Testis (tissue), 3 donors: ENCODE data around the gene P2RX5. TPM values are rescaled to one million over a fixed set of nuclear protein-coding genes. Genes with fewer than 3 reads are reported as not detected.
"Not testable (repeated sequence)": the region's sequence is repeated elsewhere in the genome, so short reads cannot be mapped to it uniquely, and the experiment has no call there.

Source experiments
- DNase-seq: peaks from one replicate; pipeline ENCODE4 v3.0.0-alpha.2; 2019
- H3K27ac ChIP-seq, 2 donors: fragments of 200-600 bp; sonication (generic); one replicate each; pipeline ENCODE4 v1.5.1; 2019
- H3K27me3 ChIP-seq: fragments of 200-600 bp; sonication (generic); one replicate; pipeline ENCODE4 v1.5.1; 2019
- H3K36me3 ChIP-seq: fragments of 200-600 bp; sonication (generic); one replicate; pipeline ENCODE4 v1.5.1; 2017; ENCODE audit warnings: low read depth; ENCODE audit errors: missing control alignments
- H3K4me1 ChIP-seq: fragments of 200-600 bp; sonication (generic); one replicate; pipeline ENCODE4 v1.5.1; 2019
- H3K4me3 ChIP-seq, 2 donors: fragments of 200-600 bp; sonication (generic); one replicate each; pipeline ENCODE4 v1.5.1; 2017 to 2019
- H3K9me3 ChIP-seq: fragments of 200-600 bp; sonication (generic); one replicate; pipeline ENCODE4 v1.5.1; 2017
- CTCF ChIP-seq, 3 experiments: fragments of 450-650 bp in 2 of 3; fragments of 200-600 bp in 1 of 3; sonication (generic) in 1 of 3; IDR thresholded peaks; one replicate each; pipeline ENCODE4 v1.5.1; 2016 to 2019; ENCODE audit warnings: antibody characterized with exemption in 3 of 3, mild to moderate bottlenecking in 2 of 3, moderate library complexity in 1 of 3
- POLR2A ChIP-seq: fragments of 450-650 bp; IDR thresholded peaks from one replicate; pipeline ENCODE4 v1.6.1; 2017; ENCODE audit warnings: antibody characterized with exemption, mild to moderate bottlenecking, moderate library complexity
- WGBS, 2 donors: methylation state at CpG; one replicate each; pipeline ENCODE4 v1.1.5; 2018; 5-methylcytosine and 5-hydroxymethylcytosine counted together
- intact Hi-C: fragments of 100-400 bp; cut with DNase I; formaldehyde crosslinking; loops from one replicate; pipeline ENCODE4 v1.15.1; 2023; ENCODE audit warnings: low total_unique reads
- polyA plus RNA-seq: library from polyadenylated mRNA; stranded (reverse); fragments of 350-450 nt; fragmentation: Illumina TruSeq; extraction: RNeasy Lipid Tissue Mini Kit (QIAGEN cat#74804); gene quantifications from one replicate; pipeline ENCODE4 v1.2.3, GENCODE V29; 2014; ENCODE audit warnings: low read depth, low replicate concordance; ENCODE audit not compliant: insufficient read depth
- total RNA-seq, 2 donors: library from RNA; depleted of rRNA; stranded (reverse); fragments of >200 nt; gene quantifications; one replicate each; pipeline ENCODE4 v1.2.3, GENCODE V29; 2016

P2RX5 gene
- total and polyA plus RNA-seq, 3 donors from 2014 or later: 2.0 to 3.7 (median 3.0) TPM

GRCh38 chr17:3715296-3715695 is 19.3 kb upstream of the P2RX5 start:
- intact Hi-C loops: no loop called here
- Histone ChIP-seq H3K27ac (no peak overlapping the region), H3K9me3 (no peaks in the 10 kb centered on the region), H3K4me1 (no peaks in the 10 kb centered on the region), H3K27me3 (no peaks in the 10 kb centered on the region), H3K4me3 (no peak overlapping the region), H3K36me3 (no peaks in the 10 kb centered on the region)
- 82 to 92% methylated on average over 8 of the region's 8 CpGs for WGBS, 2 donors
- no peak for TF ChIP-seq POLR2A
- TF ChIP-seq CTCF (IDR thresholded peaks at IDR 0.05): no peak
- DNase-seq: no peak

GRCh38 chr17:3712811-3713463 is 17.0 kb upstream of the P2RX5 start:
- H3K9me3 ChIP-seq: no peaks in the 10 kb centered on the region
- no peaks in the 10 kb centered on the region for H3K36me3 ChIP-seq
- H3K27me3 ChIP-seq: no peaks in the 10 kb centered on the region
- no peak for DNase-seq
- H3K27ac ChIP-seq: no peak overlapping the region
- H3K4me1 ChIP-seq: no peaks in the 10 kb centered on the region
- intact Hi-C loops: no loop called here
- 76 to 85% methylated on average over 13 of the region's 13 CpGs for WGBS, 2 donors
- H3K4me3 ChIP-seq: no peak overlapping the region
- no peak for TF ChIP-seq POLR2A
- no peak for TF ChIP-seq CTCF (IDR thresholded peaks at IDR 0.05)

DNA sequence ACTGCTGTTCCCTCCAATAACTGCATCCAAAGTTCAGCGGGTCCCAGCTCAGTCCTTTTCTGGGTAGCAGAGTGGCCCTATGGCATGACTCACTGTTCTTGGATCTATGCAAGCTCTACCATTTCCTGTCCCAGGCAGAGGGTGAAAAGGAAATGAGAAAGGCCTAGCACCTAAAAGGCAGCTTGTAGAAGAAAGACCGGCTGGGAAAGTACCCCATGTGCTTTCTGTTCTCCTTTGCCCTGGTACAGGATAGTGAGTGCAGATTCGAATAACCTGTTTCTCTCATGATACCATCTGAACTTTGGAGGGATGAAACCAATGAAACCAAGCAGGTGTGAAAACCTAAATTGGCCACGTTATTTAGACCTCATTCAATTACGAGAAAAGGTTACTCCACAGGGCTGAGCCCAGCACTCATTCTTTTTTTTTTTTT is 15.0 kb upstream of the P2RX5 start:
- H3K27me3 ChIP-seq: no peaks in the 10 kb centered on the region
- 73 to 78% methylated on average over 5 of the region's 5 CpGs for WGBS, 2 donors
- intact Hi-C loops: no loop called here
- no peak for DNase-seq
- no peak overlapping the region for H3K27ac ChIP-seq
- H3K4me3 ChIP-seq: no peak overlapping the region
- H3K36me3 ChIP-seq: no peaks in the 10 kb centered on the region
- H3K9me3 ChIP-seq: no peaks in the 10 kb centered on the region
- TF ChIP-seq CTCF (IDR thresholded peaks at IDR 0.05) (no peak), POLR2A (no peak)
- no peaks in the 10 kb centered on the region for H3K4me1 ChIP-seq

- no peak for DNase-seq
- no peaks in the 10 kb centered on the region for H3K4me1 ChIP-seq
- H3K36me3 ChIP-seq: no peaks in the 10 kb centered on the region
- no peaks in the 10 kb centered on the region for H3K9me3 ChIP-seq
- no peaks in the 10 kb centered on the region for H3K27me3 ChIP-seq
- 47 to 65% methylated on average over 3 of the region's 3 CpGs for WGBS, 2 donors
- H3K27ac ChIP-seq: no peak overlapping the region
- intact Hi-C loops: no loop called here
- H3K4me3 ChIP-seq: no peak overlapping the region
- TF ChIP-seq POLR2A (no peak), CTCF (IDR thresholded peaks at IDR 0.05) (no peak)
Observed at GRCh38 chr17:3708366-3708765, 12.4 kb upstream of the P2RX5 start.

GRCh38 chr17:3705718-3705984 is 9.7 kb upstream of the P2RX5 start:
- H3K4me1 ChIP-seq, H3K9me3 ChIP-seq, H3K27me3 ChIP-seq, intact Hi-C loops, H3K4me3 ChIP-seq, H3K27ac ChIP-seq, H3K36me3 ChIP-seq, DNase-seq: not testable (repeated sequence)
- WGBS, 2 donors: 100% methylated on average over 1 of the region's 1 CpG
